Tibial artery (tissue), 4 donors: ENCODE results near the gene NLGN1.

Experiments used
- DNase-seq, 2 donors: peaks; one replicate each; pipeline ENCODE4 v3.0.0-alpha.2; 2019
- H3K27ac ChIP-seq, 2 donors: fragments of 200-600 bp; sonication (generic) in 1 of 2; 1 replicate in 1 of 2; 2 replicates in 1 of 2; pipeline ENCODE4 v1.5.1; 2018 to 2019; ENCODE audit warnings: mild to moderate bottlenecking in 1 of 2
- H3K27me3 ChIP-seq, 2 donors: fragments of 200-600 bp; sonication (generic) in 1 of 2; one replicate each; pipeline versions ENCODE4 v1.5.1 to v1.6.0; 2016 to 2019
- H3K36me3 ChIP-seq, 3 donors: fragments of 200-600 bp; sonication (generic) in 2 of 3; one replicate each; pipeline ENCODE4 v1.5.1; 2016 to 2019; ENCODE audit warnings: mild to moderate bottlenecking in 2 of 3
- H3K4me1 ChIP-seq, 4 donors: fragments of 200-600 bp; sonication (generic) in 2 of 4; 1 replicate in 3 of 4; 2 replicates in 1 of 4; pipeline ENCODE4 v1.5.1; 2016 to 2019
- H3K4me3 ChIP-seq, 2 donors: fragments of 200-600 bp; sonication (generic) in 1 of 2; 1 replicate in 1 of 2; 2 replicates in 1 of 2; pipeline ENCODE4 v1.5.1; 2018 to 2019; ENCODE audit warnings: mild to moderate bottlenecking in 2 of 2
- H3K9me3 ChIP-seq, 3 donors: fragments of 200-600 bp; sonication (generic) in 1 of 3; one replicate each; pipeline ENCODE4 v1.5.1; 2016 to 2019
- CTCF ChIP-seq, 2 experiments: fragments of 200-600 bp in 1 of 2; fragments of 450-650 bp in 1 of 2; IDR thresholded peaks; one replicate each; pipeline ENCODE4 v1.5.1; 2017 to 2019; ENCODE audit warnings: antibody characterized with exemption in 2 of 2, mild to moderate bottlenecking in 1 of 2, moderate library complexity in 1 of 2
- intact Hi-C: fragments of 100-400 bp; cut with DNase I; formaldehyde crosslinking; loops from one replicate; pipeline ENCODE4 v1.15.0; 2023; ENCODE audit warnings: low total_unique reads

NLGN1 gene

GRCh38 chr3:173734895-173735294, 337.4 kb downstream of the NLGN1 start:
- H3K4me1 ChIP-seq = peaks cover 0 to 26% (median 0%) of the 10 kb centered on the region in 4 donors
- DNase-seq = no peak
- no peaks in the 10 kb centered on the region for H3K9me3 ChIP-seq
- TF ChIP-seq CTCF (IDR thresholded peaks at IDR 0.05) = no peak
- no peak overlapping the region for H3K27ac ChIP-seq
- no peaks in the 10 kb centered on the region for H3K27me3 ChIP-seq
- intact Hi-C loops = no loop called here
- H3K4me3 ChIP-seq = no peak overlapping the region
- no peaks in the 10 kb centered on the region for H3K36me3 ChIP-seq

GRCh38 chr3:173735841-173736240, 338.3 kb downstream of the NLGN1 start:
- no peak for TF ChIP-seq CTCF (IDR thresholded peaks at IDR 0.05)

GRCh38 chr3:173737167-173737808, 339.7 kb downstream of the NLGN1 start:
- Histone ChIP-seq H3K27ac (no peak overlapping the region), H3K27me3 (no peaks in the 10 kb centered on the region), H3K36me3 (no peaks in the 10 kb centered on the region), H3K4me1 (peaks cover 0 to 30% (median 0%) of the 10 kb centered on the region in 4 donors), H3K4me3 (no peak overlapping the region), H3K9me3 (no peaks in the 10 kb centered on the region)
- intact Hi-C loops = no loop called here
- DNase-seq = no peak
- TF ChIP-seq CTCF (IDR thresholded peaks at IDR 0.05) = no peak

More at GRCh38 chr3:173735841-173736240, 338.3 kb downstream of the NLGN1 start:
- Histone ChIP-seq H3K4me1 (peaks cover 0 to 26% (median 0%) of the 10 kb centered on the region in 4 donors), H3K36me3 (no peaks in the 10 kb centered on the region), H3K9me3 (no peaks in the 10 kb centered on the region), H3K27ac (no peak overlapping the region), H3K4me3 (no peak overlapping the region), H3K27me3 (no peaks in the 10 kb centered on the region)
- no peak for DNase-seq
- intact Hi-C loops = no loop called here

GRCh38 chr3:173739726-173740125, 342.2 kb downstream of the NLGN1 start:
- peaks cover 0 to 20% (median 0%) of the 10 kb centered on the region in 4 donors for H3K4me1 ChIP-seq
- H3K27me3 ChIP-seq = no peaks in the 10 kb centered on the region
- H3K4me3 ChIP-seq = no peak overlapping the region
- intact Hi-C loops = no loop called here
- TF ChIP-seq CTCF (IDR thresholded peaks at IDR 0.05) = no peak
- no peaks in the 10 kb centered on the region for H3K36me3 ChIP-seq
- no peaks in the 10 kb centered on the region for H3K9me3 ChIP-seq
- no peak overlapping the region for H3K27ac ChIP-seq
- no peak for DNase-seq

- no peaks in the 10 kb centered on the region for H3K36me3 ChIP-seq
- peak overlapping the region; percentile 35 to 44 for H3K4me3 ChIP-seq
- TF ChIP-seq CTCF (IDR thresholded peaks at IDR 0.05) = no peak
- no peaks in the 10 kb centered on the region for H3K9me3 ChIP-seq
- intact Hi-C loops = no loop called here
- no peaks in the 10 kb centered on the region for H3K27me3 ChIP-seq
- peak overlapping the region; percentile 14 to 49 for H3K27ac ChIP-seq
- no peak for DNase-seq
- peaks cover 0 to 4% (median 0%) of the 10 kb centered on the region in 4 donors for H3K4me1 ChIP-seq
Measured at GRCh38 chr3:173742491-173742890, 344.9 kb downstream of the NLGN1 start.
